Tibial artery (tissue), 4 donors: Measurements from ENCODE around the gene ITSN1.
A peak's percentile ranks its signal among the peaks of the same experiment; 100 is the strongest.

ENCODE experiments used
- DNase-seq, 2 donors: peaks; one replicate each; pipeline ENCODE4 v3.0.0-alpha.2; 2019
- H3K27ac ChIP-seq, 2 donors: fragments of 200-600 bp; sonication (generic) in 1 of 2; 1 replicate in 1 of 2; 2 replicates in 1 of 2; pipeline ENCODE4 v1.5.1; 2018 to 2019; ENCODE audit warnings: mild to moderate bottlenecking in 1 of 2
- H3K27me3 ChIP-seq, 2 donors: fragments of 200-600 bp; sonication (generic) in 1 of 2; one replicate each; pipeline versions ENCODE4 v1.5.1 to v1.6.0; 2016 to 2019
- H3K36me3 ChIP-seq, 3 donors: fragments of 200-600 bp; sonication (generic) in 2 of 3; one replicate each; pipeline ENCODE4 v1.5.1; 2016 to 2019; ENCODE audit warnings: mild to moderate bottlenecking in 2 of 3
- H3K4me1 ChIP-seq, 4 donors: fragments of 200-600 bp; sonication (generic) in 2 of 4; 1 replicate in 3 of 4; 2 replicates in 1 of 4; pipeline ENCODE4 v1.5.1; 2016 to 2019
- H3K4me3 ChIP-seq, 2 donors: fragments of 200-600 bp; sonication (generic) in 1 of 2; 1 replicate in 1 of 2; 2 replicates in 1 of 2; pipeline ENCODE4 v1.5.1; 2018 to 2019; ENCODE audit warnings: mild to moderate bottlenecking in 2 of 2
- H3K9me3 ChIP-seq, 3 donors: fragments of 200-600 bp; sonication (generic) in 1 of 3; one replicate each; pipeline ENCODE4 v1.5.1; 2016 to 2019
- CTCF ChIP-seq, 2 experiments: fragments of 200-600 bp in 1 of 2; fragments of 450-650 bp in 1 of 2; IDR thresholded peaks; one replicate each; pipeline ENCODE4 v1.5.1; 2017 to 2019; ENCODE audit warnings: antibody characterized with exemption in 2 of 2, mild to moderate bottlenecking in 1 of 2, moderate library complexity in 1 of 2
- intact Hi-C: fragments of 100-400 bp; cut with DNase I; formaldehyde crosslinking; loops from one replicate; pipeline ENCODE4 v1.15.0; 2023; ENCODE audit warnings: low total_unique reads

ITSN1 gene

GRCh38 chr21:33829844-33830243 lies 187.5 kb downstream of the ITSN1 start:
- Histone ChIP-seq H3K27ac (peak overlapping the region in 1 of 2 donors; percentile 68), H3K9me3 (no peaks in the 10 kb centered on the region), H3K4me3 (no peak overlapping the region), H3K27me3 (no peaks in the 10 kb centered on the region), H3K36me3 (peaks cover 0 to 31% (median 24%) of the 10 kb centered on the region in 3 donors), H3K4me1 (peaks cover 0 to 51% (median 41%) of the 10 kb centered on the region in 4 donors)
- DNase-seq, result no peak
- intact Hi-C loops, result no loop called here
- TF ChIP-seq CTCF (IDR thresholded peaks at IDR 0.05), result no peak

- TF ChIP-seq CTCF (IDR thresholded peaks at IDR 0.05), result no peak
- Histone ChIP-seq H3K36me3 (peaks cover 10 to 52% (median 30%) of the 10 kb centered on the region in 3 donors), H3K27me3 (no peaks in the 10 kb centered on the region), H3K4me3 (no peak overlapping the region), H3K9me3 (no peaks in the 10 kb centered on the region), H3K27ac (no peak overlapping the region), H3K4me1 (peaks cover 0 to 28% (median 21%) of the 10 kb centered on the region in 4 donors)
- no peak for DNase-seq
- intact Hi-C loops, result no loop called here
Observed at GRCh38 chr21:33831962-33832659, 189.8 kb downstream of the ITSN1 start.

GRCh38 chr21:33834801-33835500 lies 192.7 kb downstream of the ITSN1 start:
- no peak overlapping the region for H3K27ac ChIP-seq
- H3K4me1 ChIP-seq, result peaks cover 0 to under 1% (median 0%) of the 10 kb centered on the region in 4 donors
- no peaks in the 10 kb centered on the region for H3K9me3 ChIP-seq
- no peak overlapping the region for H3K4me3 ChIP-seq
- H3K36me3 ChIP-seq, result peaks cover 12 to 68% (median 51%) of the 10 kb centered on the region in 3 donors
- TF ChIP-seq CTCF (IDR thresholded peaks at IDR 0.05), result no peak
- intact Hi-C loops, result no loop called here
- H3K27me3 ChIP-seq, result no peaks in the 10 kb centered on the region
- DNase-seq, result no peak

- Histone ChIP-seq H3K4me3 (no peak overlapping the region), H3K27me3 (no peaks in the 10 kb centered on the region), H3K4me1 (peaks cover 0 to 6% (median 0%) of the 10 kb centered on the region in 4 donors), H3K9me3 (no peaks in the 10 kb centered on the region), H3K27ac (no peak overlapping the region), H3K36me3 (peaks cover 12 to 67% (median 45%) of the 10 kb centered on the region in 3 donors)
- intact Hi-C loops, result no loop called here
- no peak for TF ChIP-seq CTCF (IDR thresholded peaks at IDR 0.05)
- DNase-seq, result no peak
Observed at GRCh38 chr21:33835920-33836319, 193.6 kb downstream of the ITSN1 start.

GRCh38 chr21:33836408-33836807 lies 194.1 kb downstream of the ITSN1 start:
- intact Hi-C loops, result no loop called here
- Histone ChIP-seq H3K4me1 (peaks cover 0 to 11% (median 1%) of the 10 kb centered on the region in 4 donors), H3K36me3 (peaks cover 12 to 62% (median 45%) of the 10 kb centered on the region in 3 donors), H3K27me3 (no peaks in the 10 kb centered on the region), H3K9me3 (no peaks in the 10 kb centered on the region), H3K27ac (no peak overlapping the region), H3K4me3 (no peak overlapping the region)
- DNase-seq, result peak; percentile 40 to 56
- no peak for TF ChIP-seq CTCF (IDR thresholded peaks at IDR 0.05)
